ENCODE measurements around the gene ZNF578. TPM values are rescaled to one million over a fixed set of nuclear protein-coding genes. Genes with fewer than 3 reads are reported as not detected.

The ZNF578 gene
- total RNA-seq, result 0.30 and 1.6 TPM in 2 replicates

GRCh38 chr19:52453324-52454094 is at the start of gene ZNF578:
Gene ZNF578, plus strand, starts transcription at chr19:52453553. Its CDS starts 48,293 bp downstream, at chr19:52501846.

GRCh38 chr19:52428937-52429336 is 24.4 kb upstream of the ZNF578 start, which contains the start of gene ZNF534:
Gene ZNF534, plus strand, starts transcription at chr19:52429148. Its CDS starts 2,327 bp downstream, at chr19:52431475.

GRCh38 chr19:52527134-52527955 is 74.0 kb downstream of the ZNF578 start, which contains the start of gene ZNF808:
Gene ZNF808, plus strand, starts transcription at chr19:52527668. Its CDS starts 15,617 bp downstream, at chr19:52543285.

Other genes with a start within 250 kb of the ZNF578 start
- gene ZNF766, start 184.0 kb upstream of the ZNF578 start, total RNA-seq, result 9.4 and 9.9 TPM in 2 replicates
- gene ZNF480, start 156.4 kb upstream of the ZNF578 start, total RNA-seq, result 3.5 and 3.9 TPM in 2 replicates
- gene ZNF610, start 117.3 kb upstream of the ZNF578 start, total RNA-seq, result 0.97 and 1.4 TPM in 2 replicates
- 12.3 and 17.5 TPM in 2 replicates for gene ZNF880, start 83.6 kb upstream of the ZNF578 start, total RNA-seq
- 6.2 and 8.2 TPM in 2 replicates for gene ZNF528, start 55.7 kb upstream of the ZNF578 start, total RNA-seq
- gene ZNF534, start 24.4 kb upstream of the ZNF578 start, total RNA-seq, result not detected in 2 replicates
- gene ZNF808, start 74.1 kb downstream of the ZNF578 start, total RNA-seq, result 15.3 and 28.3 TPM in 2 replicates
- 10.9 and 14.9 TPM in 2 replicates for gene ZNF701, start 116.7 kb downstream of the ZNF578 start, total RNA-seq
- gene ZNF83, start 184.8 kb downstream of the ZNF578 start, total RNA-seq, result 45.5 and 70.5 TPM in 2 replicates